IMR-90 (cell line): ENCODE measurements around the gene GNAS. TPM values are rescaled to one million over a fixed set of nuclear protein-coding genes. Genes with fewer than 3 reads are reported as not detected.

Source experiments
- ATAC-seq: fragments of 200-7000 bp; cut with Tn5 transposase; 2 replicates; pipeline ENCODE4 v1.9.1; 2020; ENCODE audit warnings: low read depth, mild to moderate bottlenecking, moderate library complexity
- BruUV-seq: library from RNA; stranded (reverse); fragments of 400-500 nt; replicated peaks from 2 replicates; lab custom pipeline; 2021; lab: Mats Ljungman, UMichigan
- CTCF ChIA-PET: fragments of 300-600 bp; formaldehyde crosslinking; extraction: SDS; loops from one replicate; lab custom pipeline; 2021; ENCODE audit warnings: antibody characterized with exemption; lab: Yijun Ruan, JAX
- POLR2A ChIA-PET: fragments of 300-600 bp; sonication (Branson Sonifier 250); formaldehyde crosslinking; loops from one replicate; lab custom pipeline; 2022; ENCODE audit warnings: antibody characterized with exemption; ENCODE audit not compliant: unreplicated experiment; lab: Charles Lee
- DNase-seq: peaks from one replicate; pipeline ENCODE4 v3.0.0; 2013
- H2AFZ ChIP-seq: replicated peaks from 2 replicates; pipeline ENCODE3; 2013; ENCODE audit warnings: low read length, mild to moderate bottlenecking; ENCODE audit not compliant: poor library complexity
- H2AK5ac ChIP-seq: 2 replicates; pipeline ENCODE4 v1.6.1; 2013; ENCODE audit warnings: low read depth, low read length, inconsistent platforms
- H2AK9ac ChIP-seq: replicated peaks from 2 replicates; pipeline ENCODE3; 2013; ENCODE audit warnings: mild to moderate bottlenecking, low read depth, low read length, moderate library complexity; ENCODE audit not compliant: poor library complexity
- H2BK120ac ChIP-seq: 2 replicates; pipeline ENCODE4 v1.6.1; 2013; ENCODE audit warnings: low read depth, low read length, inconsistent platforms
- H2BK15ac ChIP-seq: 3 replicates; pipeline ENCODE4 v1.6.1; 2013; ENCODE audit warnings: low read depth, low read length, inconsistent platforms
- H2BK20ac ChIP-seq: 2 replicates; pipeline ENCODE4 v1.6.1; 2013; ENCODE audit warnings: low read depth, mild to moderate bottlenecking, inconsistent platforms, low read length, moderate library complexity
- H2BK5ac ChIP-seq: 2 replicates; pipeline ENCODE4 v1.6.1; 2013; ENCODE audit warnings: mild to moderate bottlenecking, low read depth, low read length, inconsistent platforms; ENCODE audit not compliant: poor library complexity, severe bottlenecking
- H3K14ac ChIP-seq: replicated peaks from 2 replicates; pipeline ENCODE4 v1.6.1; 2013; ENCODE audit warnings: low read depth, low read length, inconsistent platforms
- H3K18ac ChIP-seq: 2 replicates; pipeline ENCODE4 v1.6.1; 2013; ENCODE audit warnings: low read depth, low read length, control low read depth
- H3K23ac ChIP-seq: 2 replicates; pipeline ENCODE4 v1.6.1; 2013; ENCODE audit warnings: low read depth, low read length, inconsistent platforms
- H3K27ac ChIP-seq: 2 replicates; pipeline ENCODE4 v1.5.1; 2013; ENCODE audit warnings: mild to moderate bottlenecking, control low read depth, low read length; ENCODE audit not compliant: insufficient read depth
- H3K27me3 ChIP-seq: 2 replicates; pipeline ENCODE4 v1.6.1; 2013; ENCODE audit warnings: low read length; ENCODE audit not compliant: control insufficient read depth, insufficient read depth
- H3K36me3 ChIP-seq: 2 replicates; pipeline ENCODE4 v1.6.1; 2013; ENCODE audit warnings: low read length, mixed read lengths; ENCODE audit not compliant: control insufficient read depth, insufficient read depth
- H3K4ac ChIP-seq: 2 replicates; pipeline ENCODE4 v1.6.1; 2013; ENCODE audit warnings: low read depth, low read length, inconsistent platforms
- H3K4me1 ChIP-seq: 2 replicates; pipeline ENCODE4 v1.6.1; 2013; ENCODE audit warnings: low read length, mixed read lengths; ENCODE audit not compliant: control insufficient read depth, insufficient read depth
- H3K4me2 ChIP-seq: 2 replicates; pipeline ENCODE4 v1.6.1; 2013; ENCODE audit warnings: low read depth, mild to moderate bottlenecking, control low read depth, low read length, moderate library complexity
- H3K4me3 ChIP-seq: 2 replicates; pipeline ENCODE4 v1.5.1; 2013; ENCODE audit warnings: low read depth, mild to moderate bottlenecking, control low read depth, low read length, moderate library complexity; ENCODE audit not compliant: insufficient read depth
- H3K56ac ChIP-seq: 2 replicates; pipeline ENCODE4 v1.6.1; 2013; ENCODE audit warnings: low read length, inconsistent platforms; ENCODE audit not compliant: insufficient read depth; ENCODE audit errors: extremely low read depth
- H3K79me1 ChIP-seq, 2 experiments: 2 replicates each; pipeline ENCODE4 v1.6.1; 2013; ENCODE audit warnings: low read length in 2 of 2, inconsistent platforms in 1 of 2, low read depth in 1 of 2
- H3K9ac ChIP-seq: 2 replicates; pipeline ENCODE4 v1.6.1; 2013; ENCODE audit warnings: low read depth, low read length, control low read depth
- H3K9me1 ChIP-seq: 2 replicates; pipeline ENCODE4 v1.6.1; 2013; ENCODE audit warnings: low read length, inconsistent platforms; ENCODE audit not compliant: insufficient read depth
- H3K9me3 ChIP-seq: 2 replicates; pipeline ENCODE4 v1.6.1; 2013; ENCODE audit warnings: low read length; ENCODE audit not compliant: control insufficient read depth, insufficient read depth
- H4K20me1 ChIP-seq: 2 replicates; pipeline ENCODE4 v1.6.1; 2013; ENCODE audit warnings: low read length, inconsistent platforms; ENCODE audit not compliant: insufficient read depth
- H4K5ac ChIP-seq: 2 replicates; pipeline ENCODE4 v1.6.1; 2013; ENCODE audit warnings: mild to moderate bottlenecking, low read depth, low read length, control low read depth
- H4K8ac ChIP-seq, 2 experiments: 2 replicates each; pipeline ENCODE4 v1.6.1; 2013; ENCODE audit warnings: low read depth in 2 of 2, low read length in 2 of 2, control low read depth in 1 of 2, inconsistent platforms in 1 of 2
- H4K91ac ChIP-seq: 2 replicates; pipeline ENCODE4 v1.6.1; 2013; ENCODE audit warnings: low read depth, low read length, inconsistent platforms; ENCODE audit not compliant: insufficient read depth
- MAFK ChIP-seq: IDR thresholded peaks from 2 replicates; pipeline ENCODE4 v1.6.1; 2012; ENCODE audit warnings: low read depth, low read length, improper control_type of control experiment
- RAD21 ChIP-seq: IDR thresholded peaks from 2 replicates; pipeline ENCODE4 v1.6.1; 2012; ENCODE audit warnings: low read length, improper control_type of control experiment
- WGBS, 2 experiments: methylation state at CpG; one replicate each; pipeline versions ENCODE4 v1.1.5 to v1.1.7; 2013; ENCODE audit warnings: missing lambda C conversion rate in 2 of 2; ENCODE audit not compliant: insufficient read length in 1 of 2; ENCODE audit errors: extremely low coverage in 2 of 2; 5-methylcytosine and 5-hydroxymethylcytosine counted together
- dilution Hi-C: fragments of 300-500 bp; cut with HindIII; formaldehyde crosslinking; loops from one replicate; pipeline ENCODE4 v1.14.3; 2018; ENCODE audit warnings: low sequenced_read_pairs; ENCODE audit not compliant: unreplicated experiment
- in situ Hi-C: fragments of 300-500 bp; cut with MboI; formaldehyde crosslinking; loops from 3 replicates; pipeline ENCODE4 v1.14.3; 2019; ENCODE audit warnings: low sequenced_read_pairs, inconsistent platforms, mixed read lengths
- intact Hi-C: fragments of 100-400 bp; cut with micrococcal nuclease; formaldehyde crosslinking; loops from 2 replicates; pipeline ENCODE4 v1.10.0; 2022
- polyA plus RNA-seq, 3 experiments: library from polyadenylated mRNA; depleted of rRNA; stranded (reverse); fragments of >200 nt; gene quantifications; 2 replicates each; pipeline ENCODE4 v1.2.3, GENCODE V29; 2012; ENCODE audit warnings: low replicate concordance in 1 of 3
- total RNA-seq: library from RNA; depleted of rRNA; stranded (reverse); fragments of >200 nt; gene quantifications from 2 replicates; pipeline ENCODE4 v1.2.3, GENCODE V29; 2012

Gene GNAS
- total and polyA plus RNA-seq, 2 of the 4 experiments (the other 2 are of a cell fraction), result 397 to 1,356 TPM

DNA sequence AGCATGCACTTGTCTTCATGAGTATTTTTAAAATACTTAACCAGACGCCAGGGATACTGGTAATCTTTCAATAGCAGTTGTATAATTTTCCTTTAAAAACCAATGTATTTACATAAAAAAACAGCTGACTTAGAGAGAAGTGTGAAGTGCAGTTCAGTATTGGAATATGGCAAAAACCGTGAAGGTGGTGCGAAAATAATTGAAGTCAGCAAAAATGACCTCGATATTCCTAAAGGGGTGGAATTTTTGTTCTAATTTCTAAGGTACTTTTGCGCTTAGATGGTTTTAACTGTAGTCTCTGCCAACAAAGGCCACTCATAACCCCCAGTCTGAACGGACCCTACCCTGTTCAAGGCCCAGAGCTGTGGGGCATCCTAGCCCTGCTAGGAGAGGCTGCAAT, 27.1 kb upstream of the GNAS start:
- Histone ChIP-seq H2AK9ac (no peak overlapping the region), H3K9me1 (no peaks in the 10 kb centered on the region; the same call in 1 of the 2 replicates), H3K4me1 (no peaks in the 10 kb centered on the region), H3K27me3 (no peaks in the 10 kb centered on the region; the same call in 1 of the 2 replicates), H4K5ac (no peak overlapping the region), H2BK5ac (no peak overlapping the region), H3K27ac (no peak overlapping the region), H4K20me1 (no peaks in the 10 kb centered on the region; the same call in 1 of the 2 replicates), H3K56ac (no peak overlapping the region), H2AFZ (no peak overlapping the region), H3K23ac (no peak overlapping the region), H3K36me3 (peaks cover 4% of the 10 kb centered on the region; the same call in 1 of the 2 replicates), H3K18ac (no peak overlapping the region), H3K9me3 (no peaks in the 10 kb centered on the region), H4K8ac (no peak overlapping the region), H3K4ac (no peak overlapping the region), H3K4me2 (no peak overlapping the region), H3K4me3 (no peak overlapping the region), H2BK20ac (no peak overlapping the region), H2BK15ac (no peak overlapping the region), H3K14ac (no peak overlapping the region), H3K79me1 (no peaks in the 10 kb centered on the region), H4K91ac (no peak overlapping the region), H3K9ac (no peak overlapping the region), H2AK5ac (no peak overlapping the region), H2BK120ac (no peak overlapping the region)
- no TSS peak for BruUV-seq
- dilution Hi-C loops, result no loop called here
- CTCF ChIA-PET, result no interaction called here
- 0 out of 2 replicates have a peak, but pooled peaks have one; percentile 12 for TF ChIP-seq MAFK
- no peak for TF ChIP-seq RAD21
- POLR2A ChIA-PET, result no interaction called here
- intact Hi-C loops, result no loop called here
- no CpG with 5 or more reads among the region's 6 CpGs for WGBS, 2 experiments
- ATAC-seq (no peak), DNase-seq (no peak)
- in situ Hi-C loops, result no loop called here
